ENCODE measurements around the gene PMP22. TPM values are rescaled to one million over a fixed set of nuclear protein-coding genes. Genes with fewer than 3 reads are reported as not detected.

PMP22 gene
- total RNA-seq, 1 experiment from 2014 or later: 28.7 TPM

DNA sequence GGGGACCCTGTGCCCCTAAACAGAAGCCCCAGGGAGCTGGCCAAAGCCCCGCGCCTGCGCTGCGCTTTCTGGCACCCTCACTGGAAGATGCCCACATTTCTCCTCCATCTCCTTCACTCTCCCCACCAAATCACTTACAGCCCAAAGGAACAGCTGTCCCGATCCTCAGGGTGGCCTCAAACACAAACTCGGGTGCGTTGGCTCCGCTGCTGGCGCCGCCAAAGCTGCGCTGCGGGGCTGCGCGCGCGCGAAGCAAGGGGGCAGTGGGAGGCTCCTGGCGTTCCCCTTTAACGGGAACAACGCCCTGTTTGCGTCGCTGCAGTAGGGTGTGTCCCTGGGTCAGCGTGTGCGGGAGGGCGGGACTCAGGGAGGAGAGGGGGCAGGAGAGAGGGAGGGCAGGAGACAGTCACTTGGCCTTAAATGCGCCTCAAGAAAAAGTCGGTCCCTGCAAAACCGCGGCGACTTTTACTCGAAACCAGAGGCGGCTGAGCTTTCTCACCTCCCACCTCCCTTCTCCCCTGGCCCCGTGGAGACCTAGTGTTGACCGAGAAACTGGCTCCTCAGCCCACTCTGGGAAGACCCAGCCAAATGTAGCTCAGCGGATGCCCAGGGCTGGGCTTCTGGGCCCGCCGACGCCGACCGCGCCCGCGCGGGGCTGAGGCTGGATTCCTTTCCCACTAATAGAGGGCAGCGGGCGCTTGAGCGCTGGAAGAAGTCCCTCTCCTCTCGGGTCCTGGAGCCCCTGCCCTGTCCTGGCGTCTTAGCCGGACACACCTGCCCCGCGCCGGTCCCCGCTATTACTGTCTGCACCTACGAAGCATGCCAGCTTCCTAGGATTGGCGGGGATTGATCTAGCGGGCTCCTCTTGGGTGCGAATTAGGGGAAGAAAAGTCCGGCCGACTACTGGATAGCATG lies 2.6 kb downstream of the PMP22 start:
- BruUV-seq (replicated peaks): no TSS peak
- H3K79me2 ChIP-seq (ENCODE audit: insufficient read depth, low read length): peaks cover 6% of the 10 kb centered on the region
- no peaks in the 10 kb centered on the region for H3K9me3 ChIP-seq (ENCODE audit: control insufficient read depth in 1 of 2, insufficient read depth in 1 of 2, low read depth in 1 of 2, low read length in 2 of 2)
- CTCF ChIA-PET: interaction anchor here (0.8 to 8.6 kb wide), 4 partner anchors 12 to 241 kb away, joined by 3 to 77 read pairs (median 4); no protein-coding TSS in a partner anchor
- peak overlapping the region; percentile 54 for H2AFZ ChIP-seq (ENCODE audit: low read depth, low read length, poor library complexity, severe bottlenecking)
- peak overlapping the region; percentile 78 for H3K9ac ChIP-seq (ENCODE audit: low read length)
- no peaks in the 10 kb centered on the region for H4K20me1 ChIP-seq (ENCODE audit: insufficient read depth)
- RAD21 ChIA-PET (ENCODE audit: low non-redundant PET in 1 of 2, low total read pairs in 2 of 2, uncharacterized antibody in 2 of 2, unreplicated experiment in 2 of 2): no interaction called here
- peak; percentile 87 for DNase-seq (ENCODE audit: low read depth, low spot score)
- no peaks in the 10 kb centered on the region for H3K27me3 ChIP-seq (ENCODE audit: insufficient read depth, low read length)
- ATAC-seq: peak; percentile 86
- H3K4me1 ChIP-seq (ENCODE audit: control insufficient read depth in 1 of 2, insufficient read depth in 2 of 2, low read length in 2 of 2): peaks cover 18 to 50% of the 10 kb centered on the region in 2 experiments; a peak in 3 of 4 replicates
- H3K4me3 ChIP-seq (replicated peaks in 1 of 2; ENCODE audit: low read depth in 1 of 2, low read length in 2 of 2): peak overlapping the region; percentile 79 to 81
- peak overlapping the region; percentile 87 for H3K4me2 ChIP-seq (ENCODE audit: low read length)
- no peaks in the 10 kb centered on the region for H3K9me2 ChIP-seq (ENCODE audit: insufficient read depth)
- POLR2A ChIA-PET: no interaction called here
- peak overlapping the region; percentile 74 for H3K27ac ChIP-seq (ENCODE audit: low read depth, low read length)
- intact Hi-C loops (cut with micrococcal nuclease): loop anchor here (10.0 kb wide), 1 partner anchor 562 kb away; no protein-coding TSS in a partner anchor
- H3K36me3 ChIP-seq (ENCODE audit: control insufficient read depth in 1 of 2, insufficient read depth in 2 of 2, low read length in 2 of 2): no peaks in the 10 kb centered on the region; a peak in 1 of 4 replicates
- TF ChIP-seq CTCF (IDR thresholded peaks at IDR 0.05 in 2 of 3, conservative IDR thresholded peaks at IDR 0.05 in 1 of 3; ENCODE audit: borderline replicate concordance in 1 of 3, insufficient read depth in 1 of 3, low read depth in 2 of 3, low read length in 2 of 3) (no peak), CEBPB (IDR thresholded peaks at IDR 0.05; ENCODE audit: low read depth) (no peak), CBX3 (IDR thresholded peaks at IDR 0.05; ENCODE audit: low read depth) (no peak), JUND (IDR thresholded peaks at IDR 0.05) (no peak), SIN3A (IDR thresholded peaks at IDR 0.05; ENCODE audit: low read depth) (peak; percentile 46; the same call in 1 of the 2 replicates), EGR1 (IDR thresholded peaks at IDR 0.05; ENCODE audit: low read depth) (no peak), ZFX (IDR thresholded peaks at IDR 0.05) (peak; percentile 24; the same call in 1 of the 2 replicates), POLR2AphosphoS5 (IDR thresholded peaks at IDR 0.05; ENCODE audit: low read depth, low read length) (peak; percentile 60), RAD21 (IDR thresholded peaks at IDR 0.05; ENCODE audit: low read depth) (peak; percentile 24; the same call in 1 of the 2 replicates), EZH2 (IDR thresholded peaks at IDR 0.05) (no peak), SRF (IDR thresholded peaks at IDR 0.05; ENCODE audit: low read depth) (no peak), TCF7L2 (IDR thresholded peaks at IDR 0.05; ENCODE audit: borderline replicate concordance, extremely low read depth, insufficient read depth, insufficient read length) (no peak), ZNF274 (IDR thresholded peaks at IDR 0.05; ENCODE audit: low read depth, low read length) (no peak), ZBTB33 (IDR thresholded peaks at IDR 0.05; ENCODE audit: extremely low read depth, insufficient replicate concordance, low read length) (no peak), ELF1 (IDR thresholded peaks at IDR 0.05; ENCODE audit: borderline replicate concordance, low read depth) (no peak), EZH2phosphoT487 (IDR thresholded peaks at IDR 0.05; ENCODE audit: borderline replicate concordance) (no peak), POLR2A (IDR thresholded peaks at IDR 0.05; ENCODE audit: borderline replicate concordance, extremely low read depth, insufficient read depth, insufficient read length) (peak; percentile 84)
- TF ChIP-seq, protein P1, sequence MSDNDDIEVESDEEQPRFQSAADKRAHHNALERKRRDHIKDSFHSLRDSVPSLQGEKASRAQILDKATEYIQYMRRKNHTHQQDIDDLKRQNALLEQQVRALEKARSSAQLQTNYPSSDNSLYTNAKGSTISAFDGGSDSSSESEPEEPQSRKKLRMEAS (IDR thresholded peaks at IDR 0.05): peak; percentile 72; the same call in 1 of the 2 replicates
- TF ChIP-seq, protein P2, sequence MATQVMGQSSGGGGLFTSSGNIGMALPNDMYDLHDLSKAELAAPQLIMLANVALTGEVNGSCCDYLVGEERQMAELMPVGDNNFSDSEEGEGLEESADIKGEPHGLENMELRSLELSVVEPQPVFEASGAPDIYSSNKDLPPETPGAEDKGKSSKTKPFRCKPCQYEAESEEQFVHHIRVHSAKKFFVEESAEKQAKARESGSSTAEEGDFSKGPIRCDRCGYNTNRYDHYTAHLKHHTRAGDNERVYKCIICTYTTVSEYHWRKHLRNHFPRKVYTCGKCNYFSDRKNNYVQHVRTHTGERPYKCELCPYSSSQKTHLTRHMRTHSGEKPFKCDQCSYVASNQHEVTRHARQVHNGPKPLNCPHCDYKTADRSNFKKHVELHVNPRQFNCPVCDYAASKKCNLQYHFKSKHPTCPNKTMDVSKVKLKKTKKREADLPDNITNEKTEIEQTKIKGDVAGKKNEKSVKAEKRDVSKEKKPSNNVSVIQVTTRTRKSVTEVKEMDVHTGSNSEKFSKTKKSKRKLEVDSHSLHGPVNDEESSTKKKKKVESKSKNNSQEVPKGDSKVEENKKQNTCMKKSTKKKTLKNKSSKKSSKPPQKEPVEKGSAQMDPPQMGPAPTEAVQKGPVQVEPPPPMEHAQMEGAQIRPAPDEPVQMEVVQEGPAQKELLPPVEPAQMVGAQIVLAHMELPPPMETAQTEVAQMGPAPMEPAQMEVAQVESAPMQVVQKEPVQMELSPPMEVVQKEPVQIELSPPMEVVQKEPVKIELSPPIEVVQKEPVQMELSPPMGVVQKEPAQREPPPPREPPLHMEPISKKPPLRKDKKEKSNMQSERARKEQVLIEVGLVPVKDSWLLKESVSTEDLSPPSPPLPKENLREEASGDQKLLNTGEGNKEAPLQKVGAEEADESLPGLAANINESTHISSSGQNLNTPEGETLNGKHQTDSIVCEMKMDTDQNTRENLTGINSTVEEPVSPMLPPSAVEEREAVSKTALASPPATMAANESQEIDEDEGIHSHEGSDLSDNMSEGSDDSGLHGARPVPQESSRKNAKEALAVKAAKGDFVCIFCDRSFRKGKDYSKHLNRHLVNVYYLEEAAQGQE (IDR thresholded peaks at IDR 0.05; ENCODE audit: low read depth): no peak

Data from HCT116 (cell line).